Gastroesophageal sphincter (tissue), 3 donors: ENCODE results near the gene PLEKHA7.
"Not testable (repeated sequence)": the region's sequence is repeated elsewhere in the genome, so short reads cannot be mapped to it uniquely, and the experiment has no call there.

ENCODE experiments used
- CTCF ChIP-seq, 4 experiments: fragments of 200-600 bp in 2 of 4; fragments of 450-650 bp in 2 of 4; sonication (generic) in 1 of 4; IDR thresholded peaks; one replicate each; pipeline ENCODE4 v1.5.1; 2017 to 2019; ENCODE audit warnings: antibody characterized with exemption in 4 of 4, mild to moderate bottlenecking in 2 of 4, moderate library complexity in 2 of 4
- POLR2A ChIP-seq, 2 donors: fragments of 450-650 bp; IDR thresholded peaks; one replicate each; pipeline ENCODE4 v1.6.1; 2017; ENCODE audit warnings: antibody characterized with exemption in 2 of 2, mild to moderate bottlenecking in 2 of 2, moderate library complexity in 1 of 2
- POLR2AphosphoS5 ChIP-seq: sonication (generic); formaldehyde crosslinking; IDR thresholded peaks from one replicate; pipeline ENCODE4 v1.6.1; 2017; ENCODE audit warnings: antibody characterized with exemption

GRCh38 chr11:17051146-17051545 is 36.9 kb upstream of the PLEKHA7 start:
- TF ChIP-seq POLR2A (IDR thresholded peaks at IDR 0.05); CTCF (IDR thresholded peaks at IDR 0.05); POLR2AphosphoS5: not testable (repeated sequence)
